GM21526 (cell line): Measurements from ENCODE around the gene SLC25A15.
A peak's percentile ranks its signal among the peaks of the same experiment; 100 is the strongest.
"Not testable (repeated sequence)": the region's sequence is repeated elsewhere in the genome, so short reads cannot be mapped to it uniquely, and the experiment has no call there.

Experiments
- ATAC-seq: cut with Tn5 transposase; IDR thresholded peaks from one replicate; pipeline ENCODE4 v1.9.1; 2021; ENCODE audit warnings: moderate library complexity; ENCODE audit not compliant: unreplicated experiment, low FRiP score

SLC25A15 gene

DNA sequence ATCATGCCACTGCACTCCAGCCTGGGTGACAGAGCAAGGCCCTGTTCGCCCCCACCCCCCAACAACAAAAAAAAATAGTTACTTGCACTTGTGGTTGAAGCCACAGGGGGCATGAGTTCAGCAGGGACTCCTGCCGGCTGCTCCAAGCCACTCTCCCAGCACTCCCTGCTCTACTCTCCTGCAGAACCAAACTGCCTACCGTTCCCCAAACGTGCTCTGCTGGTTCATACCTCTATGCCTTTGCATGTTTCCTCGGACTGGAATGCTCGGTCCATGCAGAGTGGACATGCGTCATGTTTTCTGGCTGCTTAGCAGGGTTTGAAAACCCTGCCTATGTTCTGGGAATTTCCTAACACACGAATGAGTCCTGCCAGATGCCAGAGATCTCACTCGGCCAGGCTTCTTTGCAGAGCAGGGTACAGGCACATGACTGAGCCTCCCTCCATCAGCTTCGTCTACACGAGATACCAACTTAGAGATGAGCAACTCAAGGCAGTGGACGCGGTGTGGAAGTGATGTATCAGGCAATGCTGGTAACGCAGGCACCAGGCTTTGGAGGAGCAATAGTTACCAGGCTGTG, 8.5 kb upstream of the SLC25A15 start:
- no peak for ATAC-seq

DNA sequence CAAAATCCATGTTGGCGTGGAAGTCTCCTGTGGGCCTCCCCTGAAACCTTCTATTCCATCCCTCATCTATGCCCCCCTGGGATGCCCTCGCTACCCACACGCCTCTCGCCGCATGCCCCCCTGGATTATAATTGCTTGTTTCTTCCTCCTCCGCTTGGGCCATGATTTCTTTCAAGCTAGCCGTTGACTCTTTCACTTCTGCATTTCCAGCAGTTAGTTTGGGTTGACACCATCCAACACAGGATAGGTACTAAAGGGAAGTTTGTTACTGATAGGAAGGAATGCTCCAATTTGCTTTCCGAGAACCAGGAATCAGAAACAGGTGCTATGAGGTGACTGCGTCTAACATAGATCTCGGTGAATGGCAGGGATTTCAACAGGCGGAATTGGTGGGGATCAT, 7.7 kb upstream of the SLC25A15 start:
- ATAC-seq: no peak

DNA sequence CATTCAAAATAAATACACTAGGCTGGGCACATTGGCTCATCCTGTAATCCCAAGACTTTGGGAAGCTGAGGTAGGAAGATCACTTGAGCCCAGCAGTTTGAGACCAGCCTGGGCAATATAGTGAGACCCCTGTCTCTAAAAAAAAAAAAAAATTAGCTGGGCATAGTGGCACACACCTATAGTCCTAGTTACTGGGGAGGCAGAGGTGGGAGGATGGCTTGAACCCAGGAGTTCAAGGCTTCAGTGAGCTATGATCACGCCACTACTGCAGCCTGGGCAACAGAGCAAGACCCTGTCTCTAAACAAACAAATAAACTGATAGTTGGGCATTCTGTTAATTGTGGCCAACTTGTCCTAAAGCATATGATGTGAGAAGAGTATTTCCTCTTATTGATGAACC, 6.4 kb upstream of the SLC25A15 start:
- ATAC-seq: not testable (repeated sequence)

DNA sequence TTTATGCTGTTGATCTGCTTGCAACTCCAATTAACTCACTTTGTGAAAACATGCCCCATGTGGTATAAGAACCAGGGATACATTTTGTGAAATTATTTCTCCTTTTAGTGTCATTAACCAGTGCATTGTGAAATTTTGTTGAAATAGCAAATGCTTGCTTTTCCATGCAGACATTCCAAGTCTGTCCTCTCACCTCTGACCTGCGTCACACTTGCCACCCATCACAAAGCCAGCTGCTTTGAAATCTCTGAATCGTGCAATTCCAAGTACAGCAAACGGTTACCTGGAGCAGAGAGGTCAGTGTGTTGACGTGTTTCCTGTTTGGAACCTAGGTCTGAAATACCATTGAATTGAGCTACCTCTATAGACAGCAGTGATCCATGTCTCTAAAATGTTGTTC, 4.9 kb upstream of the SLC25A15 start:
- ATAC-seq: no peak

DNA sequence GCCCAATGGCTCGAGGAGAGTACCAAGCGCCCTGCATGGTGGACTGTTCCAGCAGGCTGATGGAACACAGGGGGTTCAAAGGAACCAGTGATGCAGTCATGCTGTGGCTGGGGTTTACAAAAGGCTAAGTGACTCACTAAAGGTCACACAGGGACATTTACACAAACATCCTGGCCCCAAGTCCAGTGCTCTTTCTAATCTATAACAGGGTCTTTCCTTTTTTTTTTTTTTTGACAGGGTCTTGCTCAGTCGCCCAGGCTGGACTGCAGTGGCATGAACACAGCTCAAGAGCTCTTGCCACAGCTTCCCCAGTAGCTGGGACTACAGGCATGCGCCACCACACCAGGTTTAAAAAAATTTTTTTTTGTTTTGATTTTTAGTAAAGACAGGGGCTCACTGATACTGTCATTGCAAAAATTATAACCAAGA, 2.8 kb upstream of the SLC25A15 start:
- no peak for ATAC-seq

DNA sequence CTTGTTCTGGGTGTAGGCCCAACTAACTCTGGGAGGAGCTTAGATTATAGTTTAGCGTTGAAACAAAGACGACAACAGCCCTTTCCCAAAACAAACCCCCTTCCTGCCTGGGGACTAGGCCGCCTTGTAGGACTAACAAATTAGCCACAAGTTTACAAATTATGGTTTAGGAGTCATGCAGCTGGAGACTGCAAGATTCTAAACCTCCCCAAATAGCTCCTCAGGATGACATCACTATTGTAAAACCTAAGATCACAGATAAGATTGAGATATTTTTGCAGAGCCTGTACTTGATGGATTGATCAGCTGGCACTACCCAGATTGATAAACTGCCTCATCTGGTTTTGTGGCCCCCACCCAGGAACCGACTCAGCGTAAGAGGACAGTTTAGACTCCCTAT, 2.3 kb upstream of the SLC25A15 start:
- ATAC-seq: no peak

DNA sequence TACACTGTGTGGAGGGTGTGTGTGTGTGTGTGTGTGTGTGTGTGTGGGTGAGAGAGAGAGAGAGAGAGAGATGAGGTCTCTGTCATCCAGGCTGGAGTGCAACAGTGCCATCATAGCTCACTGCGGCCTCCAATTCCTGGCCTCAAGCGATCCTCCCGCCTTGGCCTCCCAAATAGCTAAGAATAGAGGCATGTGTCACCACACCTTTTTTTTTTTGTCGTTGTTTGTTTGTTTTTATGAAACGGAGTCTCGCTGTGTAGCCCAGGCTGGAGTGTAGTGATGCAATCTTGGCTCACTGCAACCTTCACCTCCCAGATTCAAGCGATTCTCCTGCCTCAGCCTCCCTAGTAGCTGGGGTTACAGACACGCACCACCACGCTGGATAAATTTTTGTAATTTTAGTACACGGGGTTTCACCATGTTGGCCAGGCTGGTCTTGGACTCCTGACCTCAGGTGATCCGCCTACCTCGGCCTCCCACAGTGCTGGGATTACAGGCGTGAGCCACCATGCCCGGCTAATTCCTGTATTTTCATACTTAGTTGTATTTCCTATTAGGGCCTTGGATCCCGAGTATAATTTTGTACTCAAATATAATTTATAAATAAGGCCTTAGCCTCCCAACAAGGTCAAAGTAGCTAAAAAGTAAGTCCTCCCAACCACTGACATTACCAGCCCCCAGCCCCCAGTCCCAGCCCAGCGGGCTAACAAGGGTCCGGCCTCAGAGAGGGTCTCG, 704 bp upstream of the SLC25A15 start:
- ATAC-seq: not testable (repeated sequence)

DNA sequence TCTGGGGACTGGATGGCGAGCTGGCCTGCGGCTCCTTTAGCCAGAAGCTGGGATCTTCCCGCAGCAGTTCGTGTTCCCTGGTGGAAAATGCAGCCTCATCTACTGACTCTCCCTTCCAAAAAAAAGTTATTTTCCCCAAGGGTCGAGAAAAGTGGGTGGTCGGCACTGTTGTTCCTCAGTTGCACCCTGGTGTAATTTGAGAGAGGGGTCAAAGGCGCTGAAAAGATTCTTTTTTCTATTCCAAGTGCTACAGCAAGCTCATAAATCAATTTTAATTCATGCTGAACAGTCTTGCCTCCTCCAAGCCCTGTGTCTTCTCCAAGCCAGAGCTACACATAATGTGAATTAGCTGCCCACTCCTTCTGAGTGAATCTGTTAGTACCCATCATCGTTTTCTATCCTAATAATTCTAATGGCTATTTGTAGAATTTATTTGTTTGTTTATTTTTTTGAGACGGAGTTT, 774 bp downstream of the SLC25A15 start:
- no peak for ATAC-seq

DNA sequence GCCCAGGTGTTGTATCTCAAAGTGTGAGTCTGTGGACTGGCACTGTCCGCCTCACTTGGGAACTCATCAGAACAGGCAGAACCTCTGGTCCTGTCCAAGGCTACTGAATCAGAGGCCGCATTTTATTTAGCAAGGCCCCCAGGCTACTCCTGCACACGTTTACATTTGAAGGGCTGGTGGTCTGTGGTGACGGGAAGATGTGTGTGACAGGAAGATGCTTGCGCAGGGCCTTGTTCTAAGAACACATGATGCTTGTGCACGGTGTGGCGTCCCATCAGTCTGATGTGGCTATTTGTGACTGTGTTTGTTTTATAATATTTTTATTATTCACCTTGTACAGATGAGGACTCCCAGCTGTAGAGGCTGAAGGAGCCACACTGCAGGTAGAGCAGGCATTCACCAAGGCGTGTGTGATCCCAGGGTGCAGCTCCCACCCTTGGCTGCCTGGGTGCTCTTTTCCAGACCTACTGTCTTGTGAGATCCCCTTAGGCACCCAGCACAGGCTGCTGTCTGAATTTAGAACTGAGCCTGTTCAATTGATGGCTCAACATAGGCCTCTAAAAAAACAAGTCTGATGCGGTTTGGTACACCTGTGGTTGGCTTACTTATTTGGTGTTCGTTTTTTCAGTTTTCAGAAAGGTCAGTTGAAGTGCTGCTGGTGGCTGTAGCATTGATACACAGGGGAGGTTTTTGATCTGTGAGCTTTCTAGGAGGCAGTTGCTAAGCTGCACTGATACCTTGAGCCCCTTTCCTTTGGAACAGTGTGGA, 3.1 kb downstream of the SLC25A15 start:
- ATAC-seq: peak; percentile 37

DNA sequence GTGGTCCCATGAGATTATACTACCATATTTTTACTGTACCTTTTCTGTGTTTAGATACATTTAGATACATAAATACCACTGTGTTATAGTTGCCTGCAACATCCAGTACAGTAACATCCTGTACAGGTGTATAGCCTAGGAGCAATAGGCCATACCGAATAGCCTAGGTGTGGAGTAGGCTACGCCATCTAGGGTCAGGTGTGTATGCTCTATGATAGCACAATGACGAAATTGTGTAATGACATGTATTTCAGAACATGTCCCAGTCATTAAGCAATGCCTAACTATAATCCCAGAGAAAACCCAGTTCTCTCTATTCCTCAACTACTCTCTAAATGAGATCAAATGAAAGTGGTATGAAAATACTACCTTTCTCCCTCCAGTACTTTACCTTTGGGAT, 3.9 kb downstream of the SLC25A15 start:
- ATAC-seq: no peak

DNA sequence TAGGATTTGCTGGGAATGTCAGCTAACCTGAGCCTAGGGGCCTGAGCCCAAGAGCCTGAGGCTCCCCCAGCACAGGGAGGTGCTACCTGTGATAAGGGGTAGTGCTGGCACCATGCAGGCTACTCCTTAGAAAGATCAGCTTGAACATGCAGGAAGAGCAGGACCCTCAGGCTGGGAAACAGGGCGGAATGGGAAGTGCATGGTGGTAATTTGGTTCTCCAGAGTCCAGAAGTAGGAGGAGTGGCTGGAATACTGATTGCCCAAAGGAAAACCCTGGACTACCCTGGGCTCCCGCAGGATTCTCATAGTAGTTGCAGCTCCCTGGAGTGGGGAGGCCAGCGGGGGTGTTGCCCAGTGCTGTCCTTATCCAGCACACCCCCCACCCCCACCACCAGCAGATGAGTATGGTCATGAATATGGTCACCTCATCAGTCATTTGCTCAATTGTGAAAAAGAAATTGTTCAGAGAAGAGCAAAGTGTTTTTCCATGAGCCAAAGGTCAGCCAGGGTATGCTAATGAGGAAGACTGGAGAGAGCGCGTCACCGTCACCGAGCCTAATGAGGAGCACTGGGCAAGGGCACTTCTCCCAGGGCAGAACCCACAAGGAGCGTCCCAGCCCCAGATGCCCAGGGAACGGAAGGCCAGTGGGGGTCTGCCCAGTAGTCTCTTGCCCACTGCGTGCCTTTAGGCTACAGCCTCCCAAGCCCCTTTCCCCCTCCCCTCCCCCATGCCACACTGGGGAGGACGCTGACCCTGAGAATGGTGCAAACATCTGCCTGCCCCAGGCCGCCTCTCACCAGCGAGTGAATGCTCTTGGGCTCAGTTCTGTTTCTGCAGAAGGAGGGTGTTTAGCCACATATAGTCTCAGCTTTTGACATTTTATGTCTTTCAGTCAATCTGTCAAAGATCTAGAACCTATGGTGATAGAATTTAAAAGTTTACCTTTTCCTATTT, 5.3 kb downstream of the SLC25A15 start:
- ATAC-seq: no peak

DNA sequence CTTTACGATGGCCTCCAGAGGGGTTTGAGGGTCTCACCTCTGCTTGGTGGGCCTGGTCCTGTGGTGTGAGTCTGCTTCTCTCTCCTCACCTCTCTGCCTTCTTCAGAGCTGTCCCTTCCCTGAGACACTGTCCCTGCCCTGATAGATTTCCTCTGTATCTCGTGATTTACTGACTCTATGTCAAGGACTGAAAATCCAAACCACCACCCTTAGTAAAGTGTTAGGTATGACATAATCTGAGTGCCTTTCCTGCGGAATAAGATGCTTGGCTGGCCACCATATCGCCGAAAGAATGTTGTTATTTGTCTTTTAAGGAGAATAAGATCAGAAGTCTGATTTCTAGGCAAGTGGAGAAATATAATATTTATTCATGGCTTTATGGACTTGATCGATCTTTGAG, 7.2 kb downstream of the SLC25A15 start:
- ATAC-seq: no peak

DNA sequence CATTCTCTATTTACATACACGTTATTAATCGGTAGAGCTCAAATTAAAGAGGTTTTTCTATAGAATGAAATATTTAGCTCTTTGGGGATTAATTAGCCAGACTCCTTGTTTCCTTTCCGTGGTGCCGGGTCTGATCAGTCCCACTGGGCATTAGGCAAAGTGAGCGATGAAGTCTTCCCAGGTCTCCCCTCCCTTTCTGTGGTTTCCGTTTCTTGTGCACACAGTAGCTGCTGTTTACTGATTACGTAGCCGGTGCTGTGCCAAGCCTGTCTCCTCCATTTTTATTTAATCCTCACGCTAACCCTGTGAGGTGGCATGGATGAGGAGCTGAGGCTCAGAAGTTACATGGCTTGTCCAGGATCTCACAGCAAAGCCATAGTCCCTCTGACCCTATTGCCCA, 9.0 kb downstream of the SLC25A15 start:
- no peak for ATAC-seq

DNA sequence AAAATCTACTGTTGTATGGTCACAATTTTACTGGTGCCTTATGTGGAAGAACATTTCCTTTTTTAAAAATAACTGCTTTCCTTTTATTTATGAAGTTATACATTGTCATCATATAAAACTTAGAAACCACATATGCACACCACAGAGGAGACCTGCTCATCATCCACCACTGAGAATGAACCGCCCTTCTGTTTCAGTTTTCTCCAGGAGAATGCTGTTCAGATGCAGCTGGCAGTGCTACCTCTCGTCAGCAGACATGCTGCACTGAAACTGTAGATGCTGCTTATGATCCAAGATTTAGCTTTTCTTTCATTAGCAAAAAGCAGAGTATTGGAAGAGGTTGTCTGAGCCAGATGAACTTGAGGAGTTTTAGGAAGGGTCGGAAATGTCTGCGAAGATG, 10.1 kb downstream of the SLC25A15 start:
- no peak for ATAC-seq

DNA sequence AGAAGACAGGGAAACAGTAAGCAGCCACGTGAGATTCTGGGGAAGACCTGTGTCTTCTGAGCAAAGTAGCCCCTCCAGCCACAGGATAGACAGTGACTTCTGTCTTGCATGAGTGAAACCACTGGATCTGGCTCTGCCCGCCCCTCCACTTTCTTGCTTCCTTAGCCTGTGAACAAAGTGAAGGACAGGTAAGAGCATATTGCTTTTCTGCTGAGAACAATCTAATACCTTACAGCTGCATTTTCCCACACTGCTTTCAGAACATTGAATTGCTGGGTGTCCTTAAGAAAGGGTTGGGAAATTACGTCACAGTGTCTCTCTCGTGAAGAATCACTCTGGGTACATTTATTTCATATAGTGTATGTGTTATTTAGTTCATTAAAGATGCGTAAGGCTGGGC, 11.1 kb downstream of the SLC25A15 start:
- ATAC-seq: no peak

DNA sequence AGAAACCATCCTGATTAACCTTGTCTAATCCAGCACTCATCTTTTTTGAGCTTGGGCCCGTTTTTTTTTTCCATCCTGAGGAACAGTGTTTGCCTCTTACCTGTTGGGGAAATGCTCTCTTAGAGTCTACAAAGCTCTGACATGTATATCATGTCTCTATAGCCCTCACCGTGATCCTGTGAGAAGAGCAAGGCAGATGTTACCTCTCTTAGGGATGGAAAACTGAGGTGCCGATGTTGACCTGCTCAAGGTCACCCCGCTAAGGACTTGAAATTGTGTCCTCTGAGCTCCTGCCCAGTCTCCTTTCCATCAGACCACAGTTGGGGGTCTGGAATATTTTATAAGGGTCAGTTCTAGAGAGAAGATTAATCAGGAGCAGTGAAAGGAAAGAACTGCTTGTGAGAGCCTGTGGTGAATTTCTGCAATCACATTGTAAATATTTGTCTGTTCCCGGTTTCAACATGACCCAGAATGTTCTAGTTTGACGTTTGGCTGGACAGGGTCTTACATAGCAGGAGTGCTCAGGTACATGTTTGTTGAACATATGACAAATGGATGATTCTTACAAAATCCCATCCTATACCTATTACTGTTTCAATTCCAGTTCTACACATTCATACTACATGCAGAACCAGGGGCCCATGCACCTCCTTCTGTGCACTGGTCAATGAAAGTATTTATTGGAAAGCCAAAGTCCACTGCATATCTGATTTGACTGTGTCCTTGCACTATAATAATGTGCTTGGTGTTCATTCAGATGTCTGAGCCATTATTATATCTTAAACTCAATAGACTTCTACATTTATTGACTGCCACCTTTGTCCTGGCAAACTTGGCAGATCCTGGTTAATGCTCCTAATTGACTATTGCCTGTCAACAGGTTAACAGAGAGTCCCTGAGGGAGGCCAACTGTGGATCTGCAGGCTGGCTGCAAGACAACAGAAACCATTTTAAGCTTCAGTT, 12.1 kb downstream of the SLC25A15 start:
- no peak for ATAC-seq

DNA sequence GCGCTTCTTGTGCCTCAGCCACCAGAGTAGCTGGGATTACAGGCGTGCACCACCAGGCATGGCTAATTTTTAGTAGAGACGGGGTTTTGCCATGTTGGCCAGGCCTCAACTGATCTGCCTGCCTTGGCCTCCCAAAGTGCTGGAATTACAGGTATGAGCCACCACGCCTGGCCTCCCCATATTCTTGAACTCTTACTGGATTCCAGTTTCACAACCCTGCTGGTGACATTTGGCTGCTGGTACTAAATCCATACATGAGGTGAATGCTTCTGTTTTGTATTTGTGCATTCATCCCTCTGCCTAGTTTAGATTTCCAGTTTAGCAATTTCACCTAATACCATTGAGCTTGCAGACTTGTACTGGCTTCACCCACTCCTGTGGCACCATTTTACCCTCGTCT, 13.9 kb downstream of the SLC25A15 start:
- ATAC-seq: no peak

DNA sequence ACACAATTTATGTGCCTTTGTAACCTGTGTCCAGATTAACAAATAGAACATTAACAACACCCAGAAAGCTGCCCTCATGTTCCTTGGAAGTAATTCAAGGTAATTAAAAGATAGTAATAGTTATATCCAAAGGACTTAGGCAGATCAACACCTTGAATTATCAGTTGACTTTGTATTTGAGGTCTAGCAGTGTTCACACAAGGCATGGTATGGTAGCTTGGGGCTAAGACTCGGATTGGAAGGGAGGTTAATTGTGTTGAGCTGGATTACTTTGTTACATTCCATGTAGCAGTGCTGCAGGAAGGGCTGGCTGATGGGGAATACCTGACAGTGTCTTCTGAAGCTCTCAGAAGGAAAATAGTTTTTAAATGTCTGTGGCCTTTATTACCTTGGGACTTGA, 16.8 kb downstream of the SLC25A15 start:
- no peak for ATAC-seq

DNA sequence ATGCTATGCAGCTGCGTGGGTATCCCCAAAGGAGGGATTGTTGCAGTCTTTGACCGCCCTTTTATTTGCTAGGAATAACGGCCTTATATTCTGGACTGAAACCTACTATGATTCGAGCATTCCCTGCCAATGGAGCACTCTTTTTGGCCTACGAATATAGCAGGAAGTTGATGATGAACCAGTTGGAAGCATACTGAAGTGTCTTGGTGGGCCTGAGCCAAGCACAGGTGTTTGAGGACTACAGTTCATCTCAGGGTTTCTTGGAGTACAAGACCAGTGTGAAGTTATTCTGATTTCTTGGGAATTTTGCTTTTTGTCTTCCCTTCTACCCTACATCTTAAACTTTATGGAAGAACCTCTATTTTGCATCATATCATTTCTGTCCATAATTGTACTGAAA, 20.1 kb downstream of the SLC25A15 start:
- ATAC-seq: no peak
